K562 (cell line): ENCODE measurements around the gene POU2F1. TPM values are rescaled to one million over a fixed set of nuclear protein-coding genes. Genes with fewer than 3 reads are reported as not detected.

Source experiments
- CREBBP ChIP-seq: IDR thresholded peaks from one replicate; pipeline ENCODE4 v1.6.1; 2012; ENCODE audit warnings: low read depth, mild to moderate bottlenecking, control low read depth, inconsistent platforms, low read length
- DIDO1 ChIP-seq: fragments of 450-650 bp; IDR thresholded peaks from 2 replicates; pipeline ENCODE4 v1.6.1; 2016; ENCODE audit warnings: low read depth, missing biosample characterization, missing genetic modification characterization
- FOXM1 ChIP-seq, 2 experiments: fragments of 450-650 bp in 1 of 2; sonication (generic) in 1 of 2; formaldehyde crosslinking in 1 of 2; IDR thresholded peaks; 2 replicates each; pipeline versions ENCODE4 v1.6.1 to v1.9.0; 2017 to 2022; ENCODE audit warnings: low read depth in 2 of 2, mild to moderate bottlenecking in 2 of 2, missing genetic modification reagents in 1 of 2, moderate library complexity in 1 of 2
- HOMEZ ChIP-seq: fragments of 250-450 bp; sonication (Bioruptor Pico); IDR thresholded peaks from 2 replicates; pipeline ENCODE4 v1.4.0; 2020; ENCODE audit warnings: mild to moderate bottlenecking, moderate library complexity
- IRF9 ChIP-seq: fragments of 450-650 bp; IDR thresholded peaks from 2 replicates; pipeline ENCODE4 v1.6.1; 2016; ENCODE audit warnings: missing biosample characterization, missing genetic modification characterization
- L3MBTL2 ChIP-seq: fragments of 450-650 bp; IDR thresholded peaks from 2 replicates; pipeline ENCODE4 v1.6.1; 2016; ENCODE audit warnings: mild to moderate bottlenecking, moderate library complexity
- SOX6 ChIP-seq: fragments of 450-650 bp; IDR thresholded peaks from 2 replicates; pipeline ENCODE4 v1.6.1; 2014; ENCODE audit warnings: mild to moderate bottlenecking
- U2AF2 ChIP-seq: fragments of 200-400 bp; formaldehyde crosslinking; optimal IDR thresholded peaks from 2 replicates; pipeline ENCODE3; 2017; ENCODE audit warnings: low read depth, mild to moderate bottlenecking, low read length
- ZNF780A ChIP-seq: fragments of 250-450 bp; sonication (Bioruptor Pico); IDR thresholded peaks from 2 replicates; pipeline ENCODE4 v1.5.0; 2021; ENCODE audit warnings: mild to moderate bottlenecking
- polyA plus RNA-seq, 8 experiments: library from polyadenylated mRNA; depleted of rRNA in 4 of 8; stranded (reverse) in 5 of 8; unstranded in 3 of 8; fragments of >200 nt; fragmentation: Nextera tagmentation in 2 of 8; fragmentation: Illumina TruSeq in 1 of 8; extraction: Ambion mirVana in 2 of 8; extraction: Trizol in 1 of 8; gene quantifications; 2 replicates each; pipeline versions ENCODE4 v1.2.1 to v1.2.3, GENCODE V29; 2011 to 2014; ENCODE audit warnings: inconsistent platforms in 1 of 8, missing spikeins in 1 of 8
- total RNA-seq, 7 experiments: library from RNA; depleted of rRNA in 6 of 7; stranded (reverse); fragments of >200 nt in 6 of 7; fragmentation: Illumina TruSeq in 2 of 7; extraction: Trizol in 2 of 7; gene quantifications; 2 replicates each; pipeline versions ENCODE4 v1.2.1 to v1.2.3, GENCODE V29; 2011 to 2021; ENCODE audit warnings: low replicate concordance in 1 of 7
- TF ChIP-seq, protein P1 (sequence below): fragments of 450-650 bp; IDR thresholded peaks from 2 replicates; pipeline ENCODE4 v1.6.1; 2017; ENCODE audit warnings: antibody characterized with exemption, mild to moderate bottlenecking
- TF ChIP-seq, protein P2 (sequence below): fragments of 250-450 bp; sonication (Bioruptor Pico); IDR thresholded peaks from 2 replicates; pipeline ENCODE4 v1.4.0; 2020; ENCODE audit warnings: mild to moderate bottlenecking, moderate library complexity
- TF ChIP-seq, protein P3 (sequence below), 2 experiments: IDR thresholded peaks in 1 of 2; conservative IDR thresholded peaks in 1 of 2; 2 replicates each; pipeline ENCODE4 v1.6.1; 2016; ENCODE audit warnings: low read depth in 2 of 2, mild to moderate bottlenecking in 1 of 2, missing compliant biosample characterization in 1 of 2, missing genetic modification characterization in 1 of 2, moderate library complexity in 1 of 2

The POU2F1 gene
- total and polyA plus RNA-seq, 9 of the 15 experiments (the other 6 are each of a cell fraction or from before 2014, with no cell fraction given) = 2.6 to 22.3 (median 8.8) TPM

DNA sequence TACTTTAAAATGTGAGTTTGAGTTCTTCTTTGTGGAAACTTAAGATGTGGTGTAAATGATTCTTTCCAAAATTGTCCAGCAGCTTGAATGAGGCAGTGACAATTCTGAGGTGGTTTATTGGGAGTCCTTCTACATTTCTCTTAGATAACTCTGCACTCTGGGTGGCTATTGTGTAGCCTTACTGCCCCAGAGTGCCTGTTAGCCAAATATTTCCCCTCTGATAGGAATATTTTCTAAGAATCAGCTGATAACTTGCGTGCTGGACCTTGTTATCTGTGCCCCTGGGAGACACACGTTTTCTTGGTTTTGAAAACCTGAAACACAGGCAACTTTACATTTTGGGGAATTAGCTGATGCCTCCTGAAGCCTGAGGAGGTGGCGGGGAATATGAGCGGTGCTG is 206.0 kb downstream of the POU2F1 start (continued):
- TF ChIP-seq, protein P1, sequence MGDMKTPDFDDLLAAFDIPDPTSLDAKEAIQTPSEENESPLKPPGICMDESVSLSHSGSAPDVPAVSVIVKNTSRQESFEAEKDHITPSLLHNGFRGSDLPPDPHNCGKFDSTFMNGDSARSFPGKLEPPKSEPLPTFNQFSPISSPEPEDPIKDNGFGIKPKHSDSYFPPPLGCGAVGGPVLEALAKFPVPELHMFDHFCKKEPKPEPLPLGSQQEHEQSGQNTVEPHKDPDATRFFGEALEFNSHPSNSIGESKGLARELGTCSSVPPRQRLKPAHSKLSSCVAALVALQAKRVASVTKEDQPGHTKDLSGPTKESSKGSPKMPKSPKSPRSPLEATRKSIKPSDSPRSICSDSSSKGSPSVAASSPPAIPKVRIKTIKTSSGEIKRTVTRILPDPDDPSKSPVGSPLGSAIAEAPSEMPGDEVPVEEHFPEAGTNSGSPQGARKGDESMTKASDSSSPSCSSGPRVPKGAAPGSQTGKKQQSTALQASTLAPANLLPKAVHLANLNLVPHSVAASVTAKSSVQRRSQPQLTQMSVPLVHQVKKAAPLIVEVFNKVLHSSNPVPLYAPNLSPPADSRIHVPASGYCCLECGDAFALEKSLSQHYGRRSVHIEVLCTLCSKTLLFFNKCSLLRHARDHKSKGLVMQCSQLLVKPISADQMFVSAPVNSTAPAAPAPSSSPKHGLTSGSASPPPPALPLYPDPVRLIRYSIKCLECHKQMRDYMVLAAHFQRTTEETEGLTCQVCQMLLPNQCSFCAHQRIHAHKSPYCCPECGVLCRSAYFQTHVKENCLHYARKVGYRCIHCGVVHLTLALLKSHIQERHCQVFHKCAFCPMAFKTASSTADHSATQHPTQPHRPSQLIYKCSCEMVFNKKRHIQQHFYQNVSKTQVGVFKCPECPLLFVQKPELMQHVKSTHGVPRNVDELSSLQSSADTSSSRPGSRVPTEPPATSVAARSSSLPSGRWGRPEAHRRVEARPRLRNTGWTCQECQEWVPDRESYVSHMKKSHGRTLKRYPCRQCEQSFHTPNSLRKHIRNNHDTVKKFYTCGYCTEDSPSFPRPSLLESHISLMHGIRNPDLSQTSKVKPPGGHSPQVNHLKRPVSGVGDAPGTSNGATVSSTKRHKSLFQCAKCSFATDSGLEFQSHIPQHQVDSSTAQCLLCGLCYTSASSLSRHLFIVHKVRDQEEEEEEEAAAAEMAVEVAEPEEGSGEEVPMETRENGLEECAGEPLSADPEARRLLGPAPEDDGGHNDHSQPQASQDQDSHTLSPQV = no peak
- TF ChIP-seq, protein P2, sequence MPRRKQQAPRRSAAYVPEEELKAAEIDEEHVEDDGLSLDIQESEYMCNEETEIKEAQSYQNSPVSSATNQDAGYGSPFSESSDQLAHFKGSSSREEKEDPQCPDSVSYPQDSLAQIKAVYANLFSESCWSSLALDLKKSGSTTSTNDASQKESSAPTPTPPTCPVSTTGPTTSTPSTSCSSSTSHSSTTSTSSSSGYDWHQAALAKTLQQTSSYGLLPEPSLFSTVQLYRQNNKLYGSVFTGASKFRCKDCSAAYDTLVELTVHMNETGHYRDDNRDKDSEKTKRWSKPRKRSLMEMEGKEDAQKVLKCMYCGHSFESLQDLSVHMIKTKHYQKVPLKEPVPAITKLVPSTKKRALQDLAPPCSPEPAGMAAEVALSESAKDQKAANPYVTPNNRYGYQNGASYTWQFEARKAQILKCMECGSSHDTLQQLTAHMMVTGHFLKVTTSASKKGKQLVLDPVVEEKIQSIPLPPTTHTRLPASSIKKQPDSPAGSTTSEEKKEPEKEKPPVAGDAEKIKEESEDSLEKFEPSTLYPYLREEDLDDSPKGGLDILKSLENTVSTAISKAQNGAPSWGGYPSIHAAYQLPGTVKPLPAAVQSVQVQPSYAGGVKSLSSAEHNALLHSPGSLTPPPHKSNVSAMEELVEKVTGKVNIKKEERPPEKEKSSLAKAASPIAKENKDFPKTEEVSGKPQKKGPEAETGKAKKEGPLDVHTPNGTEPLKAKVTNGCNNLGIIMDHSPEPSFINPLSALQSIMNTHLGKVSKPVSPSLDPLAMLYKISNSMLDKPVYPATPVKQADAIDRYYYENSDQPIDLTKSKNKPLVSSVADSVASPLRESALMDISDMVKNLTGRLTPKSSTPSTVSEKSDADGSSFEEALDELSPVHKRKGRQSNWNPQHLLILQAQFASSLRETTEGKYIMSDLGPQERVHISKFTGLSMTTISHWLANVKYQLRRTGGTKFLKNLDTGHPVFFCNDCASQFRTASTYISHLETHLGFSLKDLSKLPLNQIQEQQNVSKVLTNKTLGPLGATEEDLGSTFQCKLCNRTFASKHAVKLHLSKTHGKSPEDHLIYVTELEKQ (CRISPR knock-in tag) = no peak
- TF ChIP-seq L3MBTL2 (no peak), U2AF2 (no peak), ZNF780A (CRISPR knock-in tag) (no peak), CREBBP (no peak), DIDO1 (tag) (no peak), HOMEZ (CRISPR knock-in tag) (no peak), SOX6 (peak; percentile 41; the same call in 1 of the 2 replicates), IRF9 (tag) (no peak), FOXM1 (IDR thresholded peaks at IDR 0.05; ENCODE audit: low read depth) (no peak), FOXM1 (CRISPR knock-in tag; IDR thresholded peaks at IDR 0.05; ENCODE audit: low read depth) (no peak)
- TF ChIP-seq, protein P3, sequence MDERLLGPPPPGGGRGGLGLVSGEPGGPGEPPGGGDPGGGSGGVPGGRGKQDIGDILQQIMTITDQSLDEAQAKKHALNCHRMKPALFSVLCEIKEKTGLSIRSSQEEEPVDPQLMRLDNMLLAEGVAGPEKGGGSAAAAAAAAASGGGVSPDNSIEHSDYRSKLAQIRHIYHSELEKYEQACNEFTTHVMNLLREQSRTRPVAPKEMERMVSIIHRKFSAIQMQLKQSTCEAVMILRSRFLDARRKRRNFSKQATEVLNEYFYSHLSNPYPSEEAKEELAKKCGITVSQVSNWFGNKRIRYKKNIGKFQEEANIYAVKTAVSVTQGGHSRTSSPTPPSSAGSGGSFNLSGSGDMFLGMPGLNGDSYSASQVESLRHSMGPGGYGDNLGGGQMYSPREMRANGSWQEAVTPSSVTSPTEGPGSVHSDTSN (CRISPR knock-in tag; IDR thresholded peaks at IDR 0.05; ENCODE audit: low read depth) = no peak
- TF ChIP-seq, protein P3 (tag; conservative IDR thresholded peaks at IDR 0.05; ENCODE audit: low read depth) = no peak
